GM12891 (cell line): ENCODE measurements around the gene PAFAH2.

ENCODE experiments used
- POLR2A ChIP-seq: IDR thresholded peaks from 2 replicates; pipeline ENCODE4 v1.6.1; 2011; ENCODE audit warnings: low read depth, low read length, control low read depth
- POLR2AphosphoS5 ChIP-seq: IDR thresholded peaks from 2 replicates; pipeline ENCODE4 v1.6.1; 2011; ENCODE audit warnings: low read depth, low read length, control low read depth
- POU2F2 ChIP-seq: IDR thresholded peaks from 2 replicates; pipeline ENCODE4 v1.6.1; 2011; ENCODE audit warnings: low read depth, mild to moderate bottlenecking, control low read depth, low read length, moderate library complexity
- SPI1 ChIP-seq: IDR thresholded peaks from 2 replicates; pipeline ENCODE4 v1.6.1; 2011; ENCODE audit warnings: low read depth, low read length, control low read depth
- TAF1 ChIP-seq: IDR thresholded peaks from 2 replicates; pipeline ENCODE4 v1.6.1; 2011; ENCODE audit warnings: low read depth, low read length, control low read depth

DNA sequence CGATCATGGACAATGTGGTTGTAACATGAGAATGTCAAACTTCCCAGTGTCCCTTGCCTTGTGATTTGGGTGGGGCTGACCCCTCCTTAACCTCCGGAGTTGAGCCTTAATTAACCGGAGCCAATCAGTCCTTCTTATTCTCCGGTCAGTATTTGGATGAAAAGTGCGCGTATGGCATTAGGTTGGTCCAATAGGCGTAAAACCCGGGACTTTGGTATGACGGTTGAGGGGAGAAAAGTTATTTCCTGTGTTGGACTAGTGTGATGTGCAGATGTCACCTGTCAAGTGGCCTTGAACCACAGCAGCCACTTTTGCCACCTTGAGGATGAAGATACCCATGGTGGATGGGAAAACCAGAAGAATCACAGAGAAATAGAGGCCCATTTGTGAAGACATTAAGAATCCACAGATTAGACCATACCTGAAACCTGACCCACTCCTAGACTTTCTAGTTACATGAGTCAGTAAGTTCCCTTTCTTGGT is 5.1 kb downstream of the PAFAH2 start:
- TF ChIP-seq POLR2AphosphoS5 (no peak), TAF1 (no peak), POU2F2 (no peak), POLR2A (no peak), SPI1 (no peak)
